H4 (cell line): ENCODE measurements around the gene RPL4. TPM values are rescaled to one million over a fixed set of nuclear protein-coding genes. Genes with fewer than 3 reads are reported as not detected.

Experiments used
- DNase-seq: peaks from one replicate; pipeline ENCODE4 v3.0.0-alpha.2; 2015; ENCODE audit warnings: low spot score
- total RNA-seq: library from RNA; depleted of rRNA; stranded (reverse); fragments of >200 nt; shearing (Covaris generic); gene quantifications from 2 replicates; pipeline ENCODE4 v1.2.3, GENCODE V29; 2014; rRNA removed

RPL4 gene
- total RNA-seq, 1 experiment from 2014 or later = 6,049 TPM

GRCh38 chr15:66456211-66456610 is 48.4 kb downstream of the RPL4 start:
- no peak for DNase-seq

GRCh38 chr15:66454143-66454542 is 50.5 kb downstream of the RPL4 start:
- no peak for DNase-seq

GRCh38 chr15:66452971-66453580 is 51.6 kb downstream of the RPL4 start:
- DNase-seq = no peak

GRCh38 chr15:66452420-66452819 is 52.2 kb downstream of the RPL4 start:
- no peak for DNase-seq

Other genes with a start within 250 kb of the RPL4 start
- 21.1 and 21.3 TPM in 2 replicates for gene DIS3L, start 211.3 kb downstream of the RPL4 start, total RNA-seq
- 22.2 and 24.3 TPM in 2 replicates for gene TIPIN, start 148.2 kb downstream of the RPL4 start, total RNA-seq
- gene MAP2K1, start 117.9 kb downstream of the RPL4 start, total RNA-seq = 19.0 and 27.7 TPM in 2 replicates
- gene SNAPC5, start 7.1 kb downstream of the RPL4 start, total RNA-seq = 55.8 and 70.0 TPM in 2 replicates
- gene ZWILCH, start 471 bp upstream of the RPL4 start, total RNA-seq = 23.7 and 30.9 TPM in 2 replicates
- 0.06 and 0.10 TPM in 2 replicates for gene LCTL, start 61.1 kb upstream of the RPL4 start, total RNA-seq
- gene SMAD6, start 197.4 kb upstream of the RPL4 start, total RNA-seq = 3.4 and 4.7 TPM in 2 replicates